CD4-positive, alpha-beta T cell treated with Interleukin-21 for 1 hour (primary cell): ENCODE results near the gene SIGLEC14.
A peak's percentile ranks its signal among the peaks of the same experiment; 100 is the strongest.
"Not testable (repeated sequence)": the region's sequence is repeated elsewhere in the genome, so short reads cannot be mapped to it uniquely, and the experiment has no call there.

Source experiments
- DNase-seq: peaks from one replicate; pipeline ENCODE4 v3.0.0-alpha.2; 2020

SIGLEC14 gene

DNA sequence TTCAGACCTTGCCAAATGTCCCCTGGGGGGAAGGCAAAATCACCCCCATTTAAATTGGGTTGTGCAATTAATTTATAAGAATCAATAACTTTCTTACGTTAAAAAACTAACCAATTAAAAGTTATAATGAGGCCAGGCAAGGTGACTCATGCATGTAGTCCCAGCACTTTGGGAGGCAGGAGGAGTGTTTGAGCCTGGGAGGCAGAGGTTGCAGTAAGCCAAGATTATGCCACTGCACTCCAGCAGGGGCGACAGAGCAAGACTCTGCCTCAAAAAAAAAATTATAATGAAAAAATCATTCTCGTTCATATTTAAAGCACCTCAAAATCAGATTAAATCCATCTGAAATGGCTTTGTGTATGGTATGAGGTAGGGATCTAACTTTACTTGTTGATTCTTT lies 18.4 kb upstream of the SIGLEC14 start:
- DNase-seq = no peak

DNA sequence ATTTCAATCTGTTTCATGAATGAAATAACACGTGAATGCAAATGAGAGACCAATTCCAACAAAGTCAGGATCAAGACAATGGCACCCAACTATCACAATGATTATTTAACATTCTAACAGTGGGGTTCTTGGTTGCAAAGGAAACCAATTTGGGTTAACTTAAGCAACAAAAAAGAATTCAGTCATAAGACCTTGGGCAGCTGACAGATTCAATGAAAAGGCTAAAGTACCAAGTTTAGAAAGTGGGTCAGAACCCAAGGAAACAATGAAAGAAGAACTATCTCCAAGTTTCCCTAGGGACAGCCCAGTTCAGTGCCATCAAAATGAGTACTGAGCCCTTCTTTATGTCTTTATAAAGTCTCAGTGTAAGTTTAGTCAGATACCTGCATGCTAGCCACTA lies 17.5 kb upstream of the SIGLEC14 start:
- no peak for DNase-seq

DNA sequence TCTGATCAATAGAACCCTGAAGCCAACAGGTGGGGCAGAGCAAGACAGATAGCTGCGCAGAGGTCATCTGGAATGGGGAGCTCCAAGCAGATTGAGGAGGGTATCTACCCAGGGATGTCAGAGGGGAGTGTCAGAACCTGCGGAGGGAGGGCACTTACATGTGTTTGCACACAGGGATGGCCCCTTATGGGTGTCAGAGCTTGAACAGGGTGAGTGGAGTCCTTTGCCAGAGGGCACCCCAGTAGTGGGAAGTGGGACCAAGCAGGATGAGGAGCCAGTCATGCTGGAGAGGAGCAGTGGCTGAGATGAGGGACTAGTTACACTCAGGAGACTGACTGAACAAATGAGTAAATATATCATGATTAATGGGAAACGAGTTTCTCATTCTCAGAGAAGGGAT lies 17.0 kb upstream of the SIGLEC14 start:
- no peak for DNase-seq

DNA sequence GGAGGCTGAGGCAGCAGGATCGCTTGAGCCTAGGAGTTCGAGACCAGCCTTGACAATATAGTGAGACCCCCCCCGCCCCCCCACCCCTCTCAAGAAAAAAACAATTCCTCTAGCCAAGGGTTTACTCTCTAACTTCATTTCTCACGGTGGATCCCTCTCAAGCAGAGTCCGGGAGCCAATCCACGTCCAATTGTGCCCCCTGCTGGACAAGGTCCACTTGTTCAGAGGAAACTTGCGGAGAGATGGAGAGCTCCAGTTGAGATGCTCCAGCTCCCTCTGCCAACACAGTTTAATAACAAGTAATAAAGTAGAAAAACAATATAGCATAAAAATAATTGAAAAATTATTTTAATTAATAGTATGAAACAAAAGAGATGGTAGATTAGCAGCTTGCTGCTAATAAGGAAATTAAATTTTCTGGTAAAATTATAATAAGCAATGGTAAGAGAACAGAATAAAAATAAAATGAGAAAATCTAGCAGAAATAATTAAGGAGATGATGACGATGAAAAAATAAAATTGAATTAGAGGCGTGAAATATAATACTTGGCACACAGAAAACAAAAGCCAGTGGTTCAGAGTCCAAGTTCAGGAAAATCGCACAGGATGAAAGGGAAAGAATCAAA lies 14.5 kb upstream of the SIGLEC14 start:
- peak; percentile 48 for DNase-seq

DNA sequence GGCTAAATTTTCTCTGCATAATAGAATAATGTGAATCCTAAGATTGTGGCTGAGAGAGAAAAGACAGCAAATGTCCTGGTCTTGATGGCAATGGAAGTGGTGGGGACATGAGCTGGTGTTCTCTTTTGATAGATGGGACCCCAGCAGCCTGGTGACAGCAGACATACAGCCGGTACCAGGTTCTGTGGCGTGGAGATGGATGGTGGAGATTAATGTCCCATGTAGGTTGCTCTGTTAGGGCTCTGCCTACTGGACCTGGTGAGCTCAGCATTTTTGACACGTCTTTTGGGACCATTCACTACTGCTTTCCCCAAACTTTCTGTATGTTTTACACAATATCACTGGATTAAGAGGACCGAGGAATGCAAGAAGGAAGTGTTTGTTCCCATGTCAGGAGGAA lies 8.2 kb upstream of the SIGLEC14 start:
- no peak for DNase-seq

DNA sequence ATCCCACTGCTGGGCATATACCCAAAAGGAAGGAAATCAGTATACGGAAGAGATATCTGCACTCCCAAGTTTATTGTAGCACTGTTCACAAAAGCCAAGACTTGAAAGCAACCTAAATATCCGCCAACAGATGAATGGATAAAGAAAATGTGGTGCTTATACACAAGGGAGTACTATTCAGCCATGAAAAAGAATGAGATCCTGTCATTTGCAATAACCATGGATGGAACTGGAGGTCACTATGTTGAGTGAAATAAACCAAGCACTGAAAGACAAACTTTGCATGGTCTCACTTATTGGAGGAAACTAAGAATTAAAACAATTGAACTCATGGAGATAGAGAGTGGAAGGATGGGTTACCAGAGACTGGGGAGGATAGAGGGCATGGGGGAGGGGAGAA lies 6.5 kb upstream of the SIGLEC14 start:
- DNase-seq = no peak

DNA sequence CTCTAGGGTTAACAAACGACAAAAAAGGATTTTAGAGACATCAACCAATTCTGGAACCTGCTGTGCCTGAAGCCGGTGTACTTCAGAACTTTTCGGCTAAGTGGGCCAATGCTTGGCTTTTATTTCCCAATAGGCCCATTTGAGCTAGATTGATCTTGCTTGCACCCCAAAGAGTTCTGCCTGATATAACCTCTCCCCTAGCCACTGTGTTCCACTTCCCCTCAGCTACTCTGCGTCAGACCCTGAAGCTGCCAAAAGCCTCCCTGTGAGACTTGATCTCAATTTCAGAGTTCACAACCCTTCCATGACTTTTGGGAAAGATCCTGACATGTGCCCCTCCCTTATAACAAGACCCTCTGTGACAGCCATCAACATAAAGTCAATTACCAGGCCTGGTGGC lies 5.6 kb upstream of the SIGLEC14 start:
- no peak for DNase-seq

DNA sequence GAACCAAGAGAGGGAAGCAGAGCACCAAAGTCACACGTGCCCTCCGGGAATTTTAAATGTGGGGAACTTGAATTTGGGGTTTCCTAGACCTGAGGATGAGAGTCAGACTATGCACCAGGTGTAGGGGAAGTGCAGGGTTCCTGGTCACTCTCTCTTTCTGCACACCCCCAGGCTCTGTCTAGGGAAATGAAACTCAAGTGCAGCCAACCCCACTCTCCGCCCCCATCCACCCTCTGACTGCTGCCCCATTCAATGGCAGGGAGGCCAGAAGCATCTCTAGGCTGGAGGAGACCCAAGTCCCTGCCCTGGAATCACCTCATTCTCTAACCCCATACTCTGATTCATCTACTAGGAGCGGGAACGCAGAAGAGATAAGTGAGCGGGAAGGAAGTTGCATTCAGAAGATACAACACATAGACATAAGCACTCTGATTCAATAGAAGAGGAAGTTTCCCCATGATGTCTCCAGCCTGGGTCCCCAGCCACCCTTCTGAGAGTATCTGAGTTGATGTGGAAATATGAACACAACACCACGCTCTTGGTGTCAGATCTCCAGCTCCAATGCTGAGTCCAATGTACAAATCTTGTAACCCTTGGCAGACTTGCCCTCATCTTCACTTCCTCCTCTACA lies 4.7 kb upstream of the SIGLEC14 start:
- no peak for DNase-seq

DNA sequence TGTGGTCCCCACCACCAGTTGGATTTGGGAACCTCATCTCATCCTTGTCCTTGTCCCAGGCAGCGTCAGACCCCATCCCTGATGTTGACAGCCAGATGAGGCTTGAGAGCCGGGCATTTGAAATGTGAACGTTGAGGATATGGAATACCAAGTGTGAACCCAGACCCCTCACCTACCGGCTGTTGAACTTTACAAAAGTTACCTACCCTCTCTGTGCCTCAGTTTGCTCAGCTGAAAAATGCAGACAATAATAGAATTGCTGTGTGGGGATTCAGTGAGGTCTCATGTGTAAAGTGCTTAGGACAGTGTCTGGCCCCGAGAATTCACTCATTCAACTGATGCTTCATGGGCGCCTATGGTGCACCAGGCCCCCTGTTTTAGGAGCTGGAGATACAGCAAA lies 693 bp upstream of the SIGLEC14 start:
- no peak for DNase-seq

DNA sequence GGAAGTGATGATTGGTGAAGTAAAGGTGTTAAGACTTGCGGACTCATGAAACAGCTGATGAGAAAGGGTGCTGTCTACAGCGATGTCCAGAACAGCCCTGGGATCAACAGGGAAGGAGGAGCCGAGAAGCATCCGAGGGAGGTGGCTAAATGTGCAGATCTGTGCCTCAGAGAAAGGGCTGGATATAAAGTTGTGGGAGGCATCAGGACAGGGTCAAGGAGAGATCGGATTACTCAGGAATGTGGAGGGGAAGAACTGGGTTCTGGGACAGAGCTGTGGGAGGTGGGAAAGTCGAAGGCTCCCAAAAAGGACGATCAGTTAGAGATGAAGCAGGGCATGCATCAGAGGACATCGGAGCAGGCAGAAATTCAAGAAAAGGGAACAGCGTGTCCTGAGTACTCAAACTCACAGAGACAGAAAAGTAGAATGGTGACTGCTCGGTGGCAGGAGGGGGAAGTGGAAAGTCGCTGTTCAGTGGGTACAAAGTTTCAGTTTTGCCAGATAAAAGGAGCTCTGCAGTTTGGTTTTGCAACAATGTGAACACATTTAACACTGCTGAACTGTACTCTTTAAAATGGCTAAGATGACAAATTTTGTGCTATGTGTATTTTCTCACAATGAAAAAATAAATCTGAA lies 1.9 kb downstream of the SIGLEC14 start:
- DNase-seq = no peak

DNA sequence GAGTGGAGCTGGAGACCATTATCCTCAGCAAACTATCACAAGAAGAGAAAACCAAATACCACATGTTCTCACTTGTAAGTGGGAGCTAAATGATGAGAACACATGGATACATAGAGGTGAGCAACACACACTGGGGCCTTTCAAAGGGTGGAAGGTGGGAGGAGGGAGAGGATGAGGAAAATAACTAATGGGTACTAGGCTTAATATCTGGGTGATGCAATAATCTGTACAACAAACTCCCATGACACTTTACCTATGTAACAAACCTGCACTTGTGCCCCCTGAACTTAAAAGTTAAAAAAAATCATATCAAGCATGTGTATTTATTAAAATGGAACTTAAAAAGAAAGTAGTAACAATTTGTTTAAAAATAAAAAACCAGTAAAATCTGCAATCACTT lies 5.0 kb downstream of the SIGLEC14 start:
- no peak for DNase-seq

DNA sequence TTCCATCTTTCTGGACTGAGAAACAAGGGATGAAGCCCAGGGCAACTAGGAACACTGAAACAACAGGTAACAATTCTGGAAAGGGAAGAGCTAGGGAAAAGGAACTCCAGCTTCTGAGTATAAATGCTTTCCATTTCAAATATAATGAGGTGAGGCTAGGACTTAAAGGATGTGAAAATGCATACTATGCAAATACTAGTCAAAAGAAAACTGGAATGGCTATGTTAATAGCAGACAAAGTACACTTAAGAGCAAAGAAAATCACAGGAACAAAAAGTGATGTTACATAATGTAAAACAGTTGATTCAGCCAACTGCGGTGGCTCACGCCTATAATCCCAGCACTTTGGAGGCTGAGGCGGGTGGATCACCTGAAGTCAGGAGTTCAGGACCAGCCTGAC lies 6.2 kb downstream of the SIGLEC14 start:
- no peak for DNase-seq

DNA sequence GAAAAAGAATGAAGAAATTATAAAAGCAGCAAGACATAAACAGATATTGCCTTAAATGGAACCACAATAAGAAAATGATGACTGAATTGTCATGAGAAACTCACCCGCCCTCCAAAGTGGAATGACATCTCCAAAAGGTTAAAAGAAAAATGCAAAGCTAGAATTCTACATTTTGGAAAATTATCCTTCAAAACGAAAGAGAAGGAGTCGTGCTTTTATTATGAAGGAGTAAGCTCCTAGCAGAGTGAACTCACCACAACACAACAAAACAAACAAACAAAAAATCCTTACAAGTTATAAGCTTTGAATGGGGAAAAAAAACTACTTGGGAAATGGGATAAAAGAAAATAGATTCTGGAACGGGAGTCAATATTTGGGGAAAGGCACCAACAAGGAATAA lies 6.7 kb downstream of the SIGLEC14 start:
- DNase-seq = no peak

DNA sequence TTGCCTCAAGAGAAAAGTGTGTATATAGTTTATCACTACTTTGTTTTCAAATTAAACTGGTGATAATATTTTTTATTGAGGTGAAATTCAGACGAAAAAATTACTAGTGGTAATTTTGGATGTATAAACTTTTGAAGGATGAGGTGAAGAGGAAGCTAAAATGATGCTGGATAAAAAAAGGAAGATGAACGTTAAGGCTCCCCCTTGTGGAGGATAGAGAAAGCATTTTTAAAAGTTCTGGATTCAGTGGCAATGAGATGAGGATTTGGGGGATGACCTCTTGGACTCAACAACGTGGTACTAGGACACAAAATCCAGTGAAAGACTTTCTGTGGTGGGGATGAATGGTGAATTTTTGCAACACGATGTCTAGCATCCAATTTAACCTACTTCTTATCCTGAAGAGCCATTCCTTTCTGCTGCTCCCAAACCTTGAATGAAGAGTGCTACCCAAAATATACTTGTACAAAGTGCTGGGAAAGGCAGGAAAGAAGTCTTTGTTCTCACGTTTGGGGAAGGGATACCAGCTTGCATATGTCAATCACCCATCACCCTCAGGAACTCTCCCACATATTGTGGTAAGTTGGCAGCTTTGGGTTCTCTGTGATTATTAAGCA lies 9.2 kb downstream of the SIGLEC14 start:
- DNase-seq = no peak

DNA sequence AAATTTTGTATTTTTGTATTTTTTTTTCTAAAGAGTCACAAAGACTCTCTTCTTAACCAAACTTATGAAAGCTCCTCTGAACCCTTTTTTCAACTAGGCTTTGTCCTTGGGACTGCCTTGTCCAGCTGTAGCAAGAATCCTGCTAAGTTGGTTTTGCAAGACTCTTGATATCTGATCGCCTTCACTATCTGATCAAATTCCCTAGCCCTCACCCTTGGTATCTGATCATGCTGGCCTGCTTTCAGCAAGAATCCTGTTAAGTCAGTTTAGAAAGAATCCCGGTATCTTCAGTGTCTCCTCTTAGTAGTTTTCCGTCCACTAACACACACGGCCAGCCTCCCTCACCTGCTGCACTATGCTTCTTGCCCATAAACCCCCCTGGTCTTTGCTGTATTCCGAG lies 14.5 kb downstream of the SIGLEC14 start:
- no peak for DNase-seq

DNA sequence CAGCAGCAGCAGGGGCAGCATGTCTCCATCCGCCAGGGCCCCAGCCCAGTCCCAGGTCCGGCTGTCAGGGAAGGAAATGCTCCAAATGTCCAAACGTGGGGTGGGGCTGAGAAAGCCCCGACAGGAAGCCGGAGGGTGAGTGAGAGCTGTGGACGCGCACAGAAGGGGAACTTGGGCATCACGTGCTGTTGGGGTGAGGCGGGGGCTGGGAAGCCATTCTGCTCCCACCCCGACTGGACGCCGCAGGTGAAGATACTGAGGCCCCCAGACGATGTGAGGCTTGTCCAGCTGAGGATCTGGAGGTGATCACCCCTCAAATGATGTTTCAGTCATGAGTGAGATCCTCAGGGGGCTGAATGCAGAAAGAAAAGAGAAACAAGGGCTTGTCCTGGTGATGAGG lies 16.3 kb downstream of the SIGLEC14 start, which contains the start of gene SIGLEC5:
TSS of gene SIGLEC5 (minus strand) at position 87 of the 400 bp plus-strand sequence. CDS start at position 21, 66 bp downstream.
- not testable (repeated sequence) for DNase-seq

DNA sequence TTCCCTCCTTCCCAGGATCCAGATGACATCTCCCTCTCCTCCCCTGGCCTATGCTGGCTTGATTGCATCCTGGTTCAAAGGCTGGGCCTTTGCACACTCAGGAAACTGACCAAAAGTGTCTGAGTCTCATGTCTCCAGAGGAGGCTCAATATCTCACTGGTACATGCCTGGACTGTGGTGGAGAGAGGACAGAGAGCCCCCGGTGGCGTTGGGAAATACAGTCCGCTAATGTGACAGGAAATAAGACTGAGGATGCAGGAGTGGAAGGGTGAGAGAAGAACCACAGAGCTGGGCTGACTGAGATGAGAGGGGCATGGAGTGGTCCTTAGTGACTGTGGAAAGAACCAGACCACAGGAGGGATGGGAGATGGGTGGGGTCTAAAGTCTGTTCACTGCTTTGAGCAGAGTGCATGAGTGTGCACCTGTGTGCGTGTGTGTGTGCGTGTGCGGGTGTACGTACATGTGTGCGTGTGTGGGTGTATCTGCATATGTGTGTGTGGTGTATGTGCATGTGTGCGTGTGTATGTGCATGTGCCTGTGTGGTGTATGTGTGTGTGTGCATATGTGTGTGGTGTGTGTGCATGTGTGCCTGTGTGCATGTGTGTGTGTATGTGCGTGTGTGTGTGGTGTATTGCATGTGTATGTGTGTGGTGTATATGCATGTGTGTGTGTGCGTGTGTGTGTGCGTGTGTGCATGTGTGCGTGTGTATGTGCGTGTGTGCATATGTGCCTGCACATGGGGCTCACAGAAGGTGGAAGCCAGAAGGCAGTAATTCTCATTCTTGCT lies 18.3 kb downstream of the SIGLEC14 start:
- no peak for DNase-seq

DNA sequence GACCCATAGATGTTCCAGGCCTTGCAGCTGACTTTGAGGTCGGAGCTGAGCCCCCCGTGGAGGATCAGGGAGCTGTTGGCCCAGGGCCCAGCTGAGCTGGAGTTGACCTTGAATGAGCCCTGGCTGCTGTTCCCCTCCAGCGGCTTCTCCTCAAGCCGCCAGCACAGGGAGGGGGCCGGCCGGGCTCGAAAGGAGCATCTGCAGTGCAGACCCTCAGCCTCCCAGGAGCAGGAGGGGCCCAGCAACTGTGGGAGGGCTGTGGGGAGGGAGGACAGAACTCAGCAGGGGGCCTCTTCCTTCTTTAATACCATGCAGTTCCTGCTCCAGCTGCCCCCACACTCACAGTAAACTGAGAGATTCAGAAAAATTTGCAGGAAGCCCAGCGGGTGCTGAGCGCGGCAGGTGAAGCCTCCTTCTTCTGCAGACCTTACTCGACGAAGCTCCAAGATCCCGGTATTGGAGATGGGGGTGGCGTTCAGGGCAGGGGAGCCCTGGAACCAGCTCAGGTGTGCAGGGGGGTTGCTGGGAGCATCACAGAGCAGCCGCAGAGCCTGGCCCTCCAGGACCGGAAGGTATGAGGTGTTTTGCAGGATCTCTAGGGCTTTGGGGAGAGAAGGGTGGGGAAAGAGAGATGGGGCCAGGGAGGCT lies 19.0 kb downstream of the SIGLEC14 start:
- DNase-seq = no peak

DNA sequence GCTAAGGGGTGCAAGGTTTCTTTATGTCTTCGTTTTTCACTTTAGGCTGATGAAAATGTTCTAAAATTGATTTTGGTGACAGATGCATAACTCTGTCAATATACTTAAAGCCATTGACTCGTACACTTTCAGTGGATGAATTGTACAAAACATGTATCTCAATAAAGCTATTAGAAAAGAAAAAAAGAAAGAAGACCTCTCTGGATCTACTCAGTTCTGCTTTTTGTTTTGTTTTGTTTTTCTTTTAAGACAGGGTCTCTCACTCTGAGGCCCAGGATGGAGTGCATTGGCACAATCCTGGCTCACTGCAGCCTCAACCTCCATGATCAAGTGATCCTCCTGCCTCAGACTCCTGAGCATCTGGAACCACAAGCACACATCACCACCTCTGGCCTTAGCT lies 19.9 kb downstream of the SIGLEC14 start:
- no peak for DNase-seq

DNA sequence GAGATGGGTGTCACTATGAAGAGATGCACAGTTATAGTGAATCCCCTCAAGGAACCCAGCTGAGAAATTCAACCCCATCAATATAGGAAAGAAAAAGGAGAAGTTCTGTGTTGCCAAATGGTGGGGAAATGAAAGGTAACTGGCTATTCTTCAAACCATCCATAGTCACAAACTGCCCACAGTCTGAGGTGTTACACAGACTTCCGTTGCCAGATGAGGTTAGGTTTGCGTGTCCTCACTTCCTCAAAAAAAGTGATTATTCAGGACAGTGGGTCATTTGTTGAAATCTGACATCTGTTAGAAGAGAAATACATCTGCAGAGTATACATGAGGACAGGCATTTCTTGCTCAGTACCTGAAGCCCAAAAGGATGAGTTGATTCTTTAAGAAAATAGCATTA lies 25.4 kb downstream of the SIGLEC14 start:
- peak; percentile 12 for DNase-seq

DNA sequence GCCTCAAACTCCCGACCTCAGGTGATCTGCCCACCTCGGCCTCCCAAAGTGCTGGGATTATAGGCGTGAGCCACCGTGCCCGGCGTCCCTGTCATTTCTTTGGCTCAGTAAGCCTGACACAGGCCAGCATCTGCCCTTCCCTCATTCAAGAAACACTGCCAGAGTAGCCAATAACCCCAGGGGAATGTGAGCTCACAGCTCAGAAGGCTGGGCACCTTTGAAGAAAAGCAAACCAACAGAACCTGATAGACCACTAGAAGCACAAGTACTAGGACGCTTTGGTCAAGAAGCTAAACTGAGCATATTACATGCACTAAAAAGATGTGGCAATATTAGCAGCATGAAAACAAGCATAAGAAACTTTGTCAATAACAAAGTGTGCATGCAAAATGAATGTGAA lies 30.6 kb downstream of the SIGLEC14 start:
- DNase-seq = no peak

DNA sequence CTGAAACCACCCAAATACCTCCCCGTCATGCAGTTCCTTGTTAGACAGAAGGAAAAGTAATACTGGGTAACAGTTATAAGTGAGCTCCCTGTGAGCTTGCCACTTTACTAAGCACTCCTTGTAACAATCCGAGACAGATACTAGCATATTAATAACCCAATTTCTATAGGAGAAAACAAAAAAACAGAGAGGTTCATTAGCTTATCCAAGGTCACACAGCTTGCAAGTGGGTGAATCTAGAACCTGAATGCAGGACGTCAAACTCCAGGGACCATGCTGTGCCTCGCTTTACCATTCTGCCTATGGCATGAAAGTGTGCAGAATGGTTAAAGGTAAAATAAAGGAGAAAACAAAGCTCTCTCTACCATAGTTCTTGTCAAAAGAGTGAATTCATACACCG lies 31.8 kb downstream of the SIGLEC14 start:
- DNase-seq = no peak

DNA sequence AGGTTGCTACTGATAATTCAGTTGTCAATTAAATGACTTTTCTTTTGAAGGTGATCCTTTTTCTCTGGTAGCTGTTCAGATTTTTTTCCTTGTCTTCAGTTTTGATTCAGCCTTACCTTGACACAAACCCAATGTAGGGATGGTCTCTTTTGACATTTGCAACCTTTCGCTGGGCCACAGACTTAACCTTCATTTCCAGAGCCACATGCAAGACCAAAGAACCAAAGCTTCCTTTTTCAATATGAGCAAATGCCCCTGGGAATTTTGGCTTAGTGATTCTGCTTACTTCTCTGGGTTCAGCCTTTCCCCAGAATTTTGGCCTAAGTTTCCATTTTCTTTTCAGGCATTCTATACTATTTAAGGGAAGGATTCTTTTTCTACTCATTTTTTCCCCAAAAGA lies 36.0 kb downstream of the SIGLEC14 start:
- no peak for DNase-seq
